ENCODE measurements around the gene MDFI.

The MDFI gene

DNA sequence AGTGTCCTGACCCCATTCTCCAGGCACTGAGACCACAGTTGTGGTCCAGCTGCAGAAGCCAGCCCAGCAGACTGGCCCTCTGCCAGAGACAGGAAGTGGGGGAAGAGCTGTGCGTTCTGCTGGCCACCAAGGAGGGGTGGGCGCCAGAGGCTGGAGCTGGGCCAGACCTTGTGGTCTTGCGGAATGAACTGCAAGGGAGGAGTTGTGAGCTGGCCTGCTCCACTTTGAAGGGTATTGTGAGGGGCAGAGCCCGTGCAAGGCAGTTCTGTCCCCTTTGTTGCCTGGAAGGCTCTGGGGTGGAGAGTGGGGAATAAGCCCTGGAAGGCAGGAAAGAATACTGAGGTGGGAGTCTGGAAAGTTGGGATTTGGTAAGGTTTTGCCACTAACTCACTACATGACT lies 3.6 kb upstream of the MDFI start:
- TF ChIP-seq, protein P1, sequence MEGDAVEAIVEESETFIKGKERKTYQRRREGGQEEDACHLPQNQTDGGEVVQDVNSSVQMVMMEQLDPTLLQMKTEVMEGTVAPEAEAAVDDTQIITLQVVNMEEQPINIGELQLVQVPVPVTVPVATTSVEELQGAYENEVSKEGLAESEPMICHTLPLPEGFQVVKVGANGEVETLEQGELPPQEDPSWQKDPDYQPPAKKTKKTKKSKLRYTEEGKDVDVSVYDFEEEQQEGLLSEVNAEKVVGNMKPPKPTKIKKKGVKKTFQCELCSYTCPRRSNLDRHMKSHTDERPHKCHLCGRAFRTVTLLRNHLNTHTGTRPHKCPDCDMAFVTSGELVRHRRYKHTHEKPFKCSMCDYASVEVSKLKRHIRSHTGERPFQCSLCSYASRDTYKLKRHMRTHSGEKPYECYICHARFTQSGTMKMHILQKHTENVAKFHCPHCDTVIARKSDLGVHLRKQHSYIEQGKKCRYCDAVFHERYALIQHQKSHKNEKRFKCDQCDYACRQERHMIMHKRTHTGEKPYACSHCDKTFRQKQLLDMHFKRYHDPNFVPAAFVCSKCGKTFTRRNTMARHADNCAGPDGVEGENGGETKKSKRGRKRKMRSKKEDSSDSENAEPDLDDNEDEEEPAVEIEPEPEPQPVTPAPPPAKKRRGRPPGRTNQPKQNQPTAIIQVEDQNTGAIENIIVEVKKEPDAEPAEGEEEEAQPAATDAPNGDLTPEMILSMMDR (IDR thresholded peaks at IDR 0.05; ENCODE audit: control extremely low read depth, extremely low read depth, low read depth, missing control alignments), result no peak
- CTCF ChIA-PET, result interaction anchor here (1.2 to 1.8 kb wide), 4 partner anchors 10 to 210 kb away, joined by 3 to 6 read pairs (median 4); no protein-coding TSS in a partner anchor
- no peak for DNase-seq (ENCODE audit: extremely low spot score)
- POLR2A ChIA-PET, result no interaction called here

DNA sequence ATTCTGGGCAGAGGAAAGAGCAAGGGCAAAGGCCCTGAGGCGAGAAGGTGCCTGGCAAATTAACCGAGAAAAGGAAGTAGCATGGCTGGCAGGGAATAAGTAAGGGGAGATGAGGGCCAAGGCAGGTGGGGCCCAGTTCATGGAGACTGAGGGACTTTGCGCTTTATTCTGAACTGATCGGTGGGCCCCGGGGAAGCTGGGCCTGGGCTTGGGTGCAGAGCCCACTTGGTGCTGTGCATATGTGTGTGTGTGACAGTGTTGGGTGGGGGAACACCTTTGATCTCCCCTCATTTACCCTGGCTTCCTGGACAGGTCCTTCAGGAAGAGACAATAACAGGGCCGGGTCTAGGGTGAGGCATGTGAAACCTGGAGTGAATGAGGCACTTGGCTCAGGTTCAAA lies 2.9 kb upstream of the MDFI start:
- TF ChIP-seq, protein P1 (IDR thresholded peaks at IDR 0.05; ENCODE audit: control extremely low read depth, extremely low read depth, low read depth, missing control alignments), result no peak
- POLR2A ChIA-PET, result no interaction called here
- CTCF ChIA-PET, result no interaction called here
- DNase-seq (ENCODE audit: extremely low spot score), result no peak

DNA sequence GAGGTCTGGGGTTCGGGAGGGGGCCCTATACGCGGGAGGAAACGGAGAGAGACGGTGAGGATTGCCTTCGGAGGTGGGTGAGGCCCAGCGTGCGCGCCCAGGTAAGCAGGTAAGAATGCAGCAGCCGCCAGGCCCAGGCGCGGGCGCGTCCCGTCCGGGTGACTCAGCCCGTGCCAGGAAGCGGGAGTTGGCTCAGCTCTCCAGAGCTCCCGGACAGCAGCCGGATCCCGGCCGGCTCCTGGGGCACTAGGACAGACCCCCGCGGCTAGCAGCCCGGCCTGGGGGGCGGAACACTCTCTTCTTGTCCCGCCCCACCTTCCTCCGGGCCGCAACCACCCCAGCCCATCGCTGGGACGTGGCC lies 1.5 kb upstream of the MDFI start:
- POLR2A ChIA-PET, result no interaction called here
- no peak for DNase-seq (ENCODE audit: extremely low spot score)
- TF ChIP-seq, protein P1 (IDR thresholded peaks at IDR 0.05; ENCODE audit: control extremely low read depth, extremely low read depth, low read depth, missing control alignments), result no peak
- CTCF ChIA-PET, result interaction anchor here (1.6 kb wide), 1 partner anchor 13 kb away, joined by 4 read pairs; no protein-coding TSS in a partner anchor

DNA sequence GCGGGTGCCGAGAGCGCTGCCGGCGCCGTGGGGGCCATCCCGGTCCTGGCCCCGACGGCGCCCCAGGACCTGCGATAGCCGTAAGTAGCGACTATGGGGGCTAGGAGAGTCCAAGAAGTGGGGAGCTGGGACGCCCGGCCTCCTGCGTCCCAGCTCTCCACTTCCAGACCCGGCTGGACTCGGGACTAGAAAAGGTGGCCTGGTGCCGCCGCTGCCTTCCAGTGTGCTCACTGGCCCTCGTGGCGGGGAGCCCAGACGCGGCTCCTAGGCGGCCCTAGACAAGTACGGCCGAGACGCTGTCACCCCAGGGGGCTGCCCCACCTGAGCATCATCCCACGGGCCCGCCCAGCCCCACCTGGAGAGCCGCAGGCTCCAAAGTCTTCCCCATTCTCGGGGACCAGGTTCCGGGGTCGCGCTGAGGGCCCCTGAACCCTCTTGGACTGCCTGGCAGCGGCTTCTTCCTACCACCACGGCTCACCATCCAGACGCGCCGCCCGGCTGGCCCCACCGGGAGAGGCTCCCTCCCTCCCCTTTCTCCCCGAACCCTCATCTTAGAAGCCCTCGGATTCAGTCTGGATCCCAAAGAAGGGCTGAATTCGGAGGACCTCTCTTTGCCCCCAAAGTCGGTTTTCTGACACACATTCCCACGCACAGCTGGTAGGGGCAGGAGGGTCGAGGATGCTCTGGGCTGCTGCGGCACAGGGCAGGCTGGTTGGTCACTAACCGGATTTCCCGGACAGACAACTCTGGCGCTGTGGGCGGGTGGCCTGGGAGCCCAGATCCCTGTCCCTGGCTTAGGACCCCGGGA lies 870 bp upstream of the MDFI start:
- ChIA-PET CTCF (interaction anchor here (1.6 kb wide), 1 partner anchor 12 kb away, joined by 4 read pairs; no protein-coding TSS in a partner anchor), POLR2A (no interaction called here)
- TF ChIP-seq, protein P1 (IDR thresholded peaks at IDR 0.05; ENCODE audit: control extremely low read depth, extremely low read depth, low read depth, missing control alignments), result no peak
- no peak for DNase-seq (ENCODE audit: extremely low spot score)

DNA sequence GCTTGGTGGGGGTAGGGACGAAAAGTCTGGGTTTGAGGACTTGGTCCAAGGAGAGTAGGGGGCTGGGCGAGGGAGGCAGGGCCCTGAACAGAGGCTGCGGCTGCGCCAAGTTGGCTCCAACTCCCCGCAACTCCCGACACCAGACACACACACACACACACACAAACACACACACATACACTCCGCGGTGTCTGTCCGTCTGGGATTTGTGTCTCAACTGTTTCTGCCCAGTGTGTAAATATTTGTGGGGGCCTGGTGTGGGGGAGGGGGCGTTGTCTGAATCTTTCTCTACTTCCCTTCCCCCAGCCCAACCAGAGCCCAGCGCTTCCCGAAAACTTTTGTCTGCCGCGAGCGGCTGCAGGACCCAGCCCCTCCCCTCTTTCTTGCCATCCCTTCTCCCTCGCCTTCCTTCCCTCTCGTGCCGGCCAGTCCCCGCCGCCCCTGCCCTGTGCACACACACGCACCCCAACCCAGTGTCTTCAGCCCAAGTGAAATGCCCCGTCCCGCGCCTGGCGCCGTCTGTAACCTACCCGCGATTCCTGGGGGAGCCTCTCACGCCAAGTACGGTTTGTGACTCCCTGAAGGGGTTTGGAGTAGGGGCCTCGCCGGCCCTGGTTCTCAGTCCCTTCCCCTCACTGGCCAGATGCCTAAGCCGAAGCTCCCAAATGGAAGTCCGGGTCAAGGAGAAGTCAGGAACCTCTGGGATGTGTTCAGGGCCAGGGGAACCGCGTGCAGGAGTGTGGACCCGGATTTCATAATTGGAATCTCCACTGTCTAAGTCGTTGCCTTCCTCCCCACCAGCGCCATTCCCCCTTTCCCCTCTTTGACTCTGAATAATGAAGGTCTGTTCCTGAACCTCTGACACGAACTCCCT lies 904 bp downstream of the MDFI start:
- TF ChIP-seq, protein P1 (IDR thresholded peaks at IDR 0.05; ENCODE audit: control extremely low read depth, extremely low read depth, low read depth, missing control alignments), result no peak
- no peak for DNase-seq (ENCODE audit: extremely low spot score)
- ChIA-PET CTCF (no interaction called here), POLR2A (no interaction called here)

DNA sequence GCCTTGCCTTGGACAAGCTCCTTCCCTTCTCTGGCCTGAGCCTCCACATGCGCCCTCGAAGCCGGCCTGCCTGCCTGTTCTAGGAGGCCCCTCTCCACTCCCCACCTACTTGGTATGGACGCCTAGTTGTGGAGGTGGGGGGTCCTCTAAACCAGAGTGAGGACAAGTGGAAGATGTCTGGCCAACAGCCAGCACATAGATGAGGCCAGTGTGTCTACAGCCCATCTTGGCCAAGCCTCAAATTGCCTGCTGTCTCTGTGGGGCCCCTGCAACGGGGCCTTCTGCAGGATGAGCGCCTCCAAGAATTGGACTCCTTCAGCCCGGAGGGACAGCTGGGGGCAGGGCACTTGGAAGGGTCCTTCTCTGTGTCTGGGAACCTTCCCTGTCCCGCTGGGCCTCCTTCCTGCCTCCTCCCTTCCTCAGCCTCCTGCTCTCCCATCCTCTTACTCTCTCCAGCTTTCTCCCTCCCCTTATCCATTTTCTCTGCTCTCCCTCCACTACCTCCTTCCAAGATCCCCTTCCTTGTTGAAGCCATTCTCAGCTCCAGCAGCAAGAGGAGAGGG lies 1.6 kb downstream of the MDFI start:
- CTCF ChIA-PET, result no interaction called here
- POLR2A ChIA-PET, result no interaction called here
- TF ChIP-seq, protein P1 (IDR thresholded peaks at IDR 0.05; ENCODE audit: control extremely low read depth, extremely low read depth, low read depth, missing control alignments), result no peak
- DNase-seq (ENCODE audit: extremely low spot score), result no peak
